ENCODE results near the gene ATF3.

- no peak for TF ChIP-seq CTCF (IDR thresholded peaks at IDR 0.05)
- TF ChIP-seq POLR2A (IDR thresholded peaks at IDR 0.05) = no peak
Measured at GRCh38 chr1:212581034-212581433, 27.5 kb upstream of the ATF3 start.

Measured in lower leg skin (tissue), 3 donors.